ENCODE measurements around the gene PAX5.

The PAX5 gene

DNA sequence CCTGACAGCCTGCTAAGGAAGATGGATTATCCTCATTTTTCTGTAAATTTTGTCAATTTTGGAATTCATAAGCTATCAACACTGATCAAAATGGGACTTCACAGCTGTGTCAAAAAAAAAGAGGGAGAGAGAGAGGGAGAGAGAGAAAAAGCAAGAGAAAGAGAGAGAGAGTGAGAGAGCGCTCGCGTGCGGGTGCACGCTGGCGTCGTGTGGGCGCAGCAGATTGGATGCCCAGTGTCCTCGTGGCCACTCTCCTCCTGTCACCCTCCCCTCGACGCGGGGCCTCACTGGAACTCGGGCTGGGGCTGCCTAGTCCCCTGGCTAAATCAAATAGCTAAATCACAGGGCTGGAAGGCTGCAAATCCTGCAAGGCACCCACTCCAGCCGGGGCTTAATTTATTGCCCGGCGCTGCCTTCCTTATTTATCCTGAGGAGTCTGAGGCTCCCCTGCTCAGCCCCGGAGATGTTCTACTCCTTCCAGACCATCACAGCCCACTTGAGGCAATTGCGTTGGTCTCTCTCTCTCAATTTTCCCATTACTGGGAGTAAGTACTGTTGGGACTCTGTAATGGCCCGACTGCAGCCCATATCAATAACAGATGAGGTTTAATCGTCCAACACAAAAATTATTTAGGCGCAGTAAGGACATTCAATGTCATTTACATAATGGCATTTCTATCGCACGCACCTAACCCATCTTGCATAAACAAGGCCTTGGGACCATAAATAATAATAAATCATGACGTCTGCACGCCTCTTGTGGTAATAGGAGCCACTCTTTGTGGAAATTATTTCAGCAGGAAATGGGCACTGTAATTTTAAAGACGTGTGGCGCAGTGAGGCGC, 94.2 kb downstream of the PAX5 start (continued):
- TF ChIP-seq ZSCAN18 (tag by site-specific recombination; IDR thresholded peaks at IDR 0.05) (no peak), ZNF654 (tag by site-specific recombination; IDR thresholded peaks at IDR 0.05; ENCODE audit: low read depth) (no peak), ZBTB26 (tag by site-specific recombination; optimal IDR thresholded peaks at IDR 0.05) (no peak), SETDB1 (IDR thresholded peaks at IDR 0.05; ENCODE audit: insufficient read length, low read length) (no peak), ZNF416 (tag by site-specific recombination; IDR thresholded peaks at IDR 0.05) (no peak), ZNF518A (tag by site-specific recombination; conservative IDR thresholded peaks at IDR 0.05; ENCODE audit: low read depth) (no peak), PRDM2 (tag by site-specific recombination; IDR thresholded peaks at IDR 0.05; ENCODE audit: borderline replicate concordance) (no peak), ZIC2 (tag by site-specific recombination; IDR thresholded peaks at IDR 0.05) (peak; percentile 54; the same call in 1 of the 2 replicates), REPIN1 (tag by site-specific recombination; IDR thresholded peaks at IDR 0.05; ENCODE audit: low read depth) (no peak), ZNF670 (tag by site-specific recombination; IDR thresholded peaks at IDR 0.05; ENCODE audit: low read depth) (no peak), ZNF146 (tag by site-specific recombination; IDR thresholded peaks at IDR 0.05) (no peak), ZNF138 (tag by site-specific recombination; IDR thresholded peaks at IDR 0.05; ENCODE audit: borderline replicate concordance) (no peak), ZNF341 (tag by site-specific recombination; IDR thresholded peaks at IDR 0.05; ENCODE audit: low read depth) (no peak), OSR2 (tag by site-specific recombination; IDR thresholded peaks at IDR 0.05) (peak; percentile 65), ZNF2 (tag by site-specific recombination; IDR thresholded peaks at IDR 0.05) (0 out of 2 replicates have a peak, but pooled peaks have one; percentile 33), ZNF211 (tag by site-specific recombination; IDR thresholded peaks at IDR 0.05; ENCODE audit: low read depth) (no peak), ZNF202 (tag by site-specific recombination; IDR thresholded peaks at IDR 0.05; ENCODE audit: borderline replicate concordance) (no peak)
- TF ChIP-seq, protein P1, sequence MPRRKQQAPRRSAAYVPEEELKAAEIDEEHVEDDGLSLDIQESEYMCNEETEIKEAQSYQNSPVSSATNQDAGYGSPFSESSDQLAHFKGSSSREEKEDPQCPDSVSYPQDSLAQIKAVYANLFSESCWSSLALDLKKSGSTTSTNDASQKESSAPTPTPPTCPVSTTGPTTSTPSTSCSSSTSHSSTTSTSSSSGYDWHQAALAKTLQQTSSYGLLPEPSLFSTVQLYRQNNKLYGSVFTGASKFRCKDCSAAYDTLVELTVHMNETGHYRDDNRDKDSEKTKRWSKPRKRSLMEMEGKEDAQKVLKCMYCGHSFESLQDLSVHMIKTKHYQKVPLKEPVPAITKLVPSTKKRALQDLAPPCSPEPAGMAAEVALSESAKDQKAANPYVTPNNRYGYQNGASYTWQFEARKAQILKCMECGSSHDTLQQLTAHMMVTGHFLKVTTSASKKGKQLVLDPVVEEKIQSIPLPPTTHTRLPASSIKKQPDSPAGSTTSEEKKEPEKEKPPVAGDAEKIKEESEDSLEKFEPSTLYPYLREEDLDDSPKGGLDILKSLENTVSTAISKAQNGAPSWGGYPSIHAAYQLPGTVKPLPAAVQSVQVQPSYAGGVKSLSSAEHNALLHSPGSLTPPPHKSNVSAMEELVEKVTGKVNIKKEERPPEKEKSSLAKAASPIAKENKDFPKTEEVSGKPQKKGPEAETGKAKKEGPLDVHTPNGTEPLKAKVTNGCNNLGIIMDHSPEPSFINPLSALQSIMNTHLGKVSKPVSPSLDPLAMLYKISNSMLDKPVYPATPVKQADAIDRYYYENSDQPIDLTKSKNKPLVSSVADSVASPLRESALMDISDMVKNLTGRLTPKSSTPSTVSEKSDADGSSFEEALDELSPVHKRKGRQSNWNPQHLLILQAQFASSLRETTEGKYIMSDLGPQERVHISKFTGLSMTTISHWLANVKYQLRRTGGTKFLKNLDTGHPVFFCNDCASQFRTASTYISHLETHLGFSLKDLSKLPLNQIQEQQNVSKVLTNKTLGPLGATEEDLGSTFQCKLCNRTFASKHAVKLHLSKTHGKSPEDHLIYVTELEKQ (tag by site-specific recombination; IDR thresholded peaks at IDR 0.05; ENCODE audit: borderline replicate concordance), result no peak
- TF ChIP-seq, protein P2, sequence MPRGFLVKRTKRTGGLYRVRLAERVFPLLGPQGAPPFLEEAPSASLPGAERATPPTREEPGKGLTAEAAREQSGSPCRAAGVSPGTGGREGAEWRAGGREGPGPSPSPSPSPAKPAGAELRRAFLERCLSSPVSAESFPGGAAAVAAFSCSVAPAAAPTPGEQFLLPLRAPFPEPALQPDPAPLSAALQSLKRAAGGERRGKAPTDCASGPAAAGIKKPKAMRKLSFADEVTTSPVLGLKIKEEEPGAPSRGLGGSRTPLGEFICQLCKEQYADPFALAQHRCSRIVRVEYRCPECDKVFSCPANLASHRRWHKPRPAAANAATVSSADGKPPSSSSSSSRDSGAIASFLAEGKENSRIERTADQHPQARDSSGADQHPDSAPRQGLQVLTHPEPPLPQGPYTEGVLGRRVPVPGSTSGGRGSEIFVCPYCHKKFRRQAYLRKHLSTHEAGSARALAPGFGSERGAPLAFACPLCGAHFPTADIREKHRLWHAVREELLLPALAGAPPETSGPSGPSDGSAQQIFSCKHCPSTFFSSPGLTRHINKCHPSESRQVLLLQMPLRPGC (tag by site-specific recombination; IDR thresholded peaks at IDR 0.05), result no peak

All from HEK293 (cell line).